ENCODE data around the gene CLTCL1.

DNA sequence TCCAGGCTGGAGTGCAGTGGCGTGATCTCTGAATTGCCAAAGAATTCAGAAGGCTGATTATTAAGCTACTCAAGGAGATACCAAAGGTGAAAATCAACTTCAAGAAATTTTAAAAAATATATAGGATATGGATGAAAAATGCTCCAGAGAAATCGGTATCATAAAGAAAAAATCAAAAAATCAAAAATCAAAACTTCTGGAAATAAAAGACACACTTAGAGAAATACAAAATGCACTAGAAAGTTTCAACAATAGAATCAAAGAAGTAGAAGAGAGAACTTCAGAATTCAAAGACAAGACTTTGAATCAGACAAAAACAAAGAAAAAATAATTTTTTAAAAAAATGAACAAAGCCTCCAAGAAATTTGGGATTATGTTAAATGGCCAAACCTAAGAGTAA lies 45.6 kb upstream of the CLTCL1 start:
- TF ChIP-seq, protein P1, sequence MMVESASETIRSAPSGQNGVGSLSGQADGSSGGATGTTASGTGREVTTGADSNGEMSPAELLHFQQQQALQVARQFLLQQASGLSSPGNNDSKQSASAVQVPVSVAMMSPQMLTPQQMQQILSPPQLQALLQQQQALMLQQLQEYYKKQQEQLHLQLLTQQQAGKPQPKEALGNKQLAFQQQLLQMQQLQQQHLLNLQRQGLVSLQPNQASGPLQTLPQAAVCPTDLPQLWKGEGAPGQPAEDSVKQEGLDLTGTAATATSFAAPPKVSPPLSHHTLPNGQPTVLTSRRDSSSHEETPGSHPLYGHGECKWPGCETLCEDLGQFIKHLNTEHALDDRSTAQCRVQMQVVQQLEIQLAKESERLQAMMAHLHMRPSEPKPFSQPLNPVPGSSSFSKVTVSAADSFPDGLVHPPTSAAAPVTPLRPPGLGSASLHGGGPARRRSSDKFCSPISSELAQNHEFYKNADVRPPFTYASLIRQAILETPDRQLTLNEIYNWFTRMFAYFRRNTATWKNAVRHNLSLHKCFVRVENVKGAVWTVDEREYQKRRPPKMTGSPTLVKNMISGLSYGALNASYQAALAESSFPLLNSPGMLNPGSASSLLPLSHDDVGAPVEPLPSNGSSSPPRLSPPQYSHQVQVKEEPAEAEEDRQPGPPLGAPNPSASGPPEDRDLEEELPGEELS (CRISPR knock-in tag; IDR thresholded peaks at IDR 0.05; ENCODE audit: borderline replicate concordance), result no peak
- TF ChIP-seq CTCF (IDR thresholded peaks at IDR 0.05 in 2 of 3, conservative IDR thresholded peaks at IDR 0.05 in 1 of 3; ENCODE audit: insufficient read depth in 2 of 3, low read depth in 1 of 3, low read length in 3 of 3), result no peak
- no peak for TF ChIP-seq POLR2A (conservative IDR thresholded peaks at IDR 0.05)
- no peak for TF ChIP-seq CBFB (CRISPR knock-in tag; IDR thresholded peaks at IDR 0.05)
- TF ChIP-seq ZNF830 (CRISPR knock-in tag; IDR thresholded peaks at IDR 0.05), result no peak
